GM23248 (cell line): Measurements from ENCODE around the gene UPK3A.

ENCODE experiments used
- EZH2 ChIP-seq: fragments of 200-600 bp; sonication (generic); IDR thresholded peaks from 2 replicates; pipeline ENCODE4 v1.6.1; 2018; ENCODE audit warnings: antibody characterized with exemption, mild to moderate bottlenecking; ENCODE audit not compliant: insufficient read depth, poor library complexity, severe bottlenecking
- EZH2phosphoT487 ChIP-seq: fragments of 200-600 bp; sonication (generic); IDR thresholded peaks from 2 replicates; pipeline ENCODE4 v1.6.1; 2018; ENCODE audit warnings: antibody characterized with exemption, moderate library complexity, mild to moderate bottlenecking, low read depth; ENCODE audit not compliant: insufficient read depth

DNA sequence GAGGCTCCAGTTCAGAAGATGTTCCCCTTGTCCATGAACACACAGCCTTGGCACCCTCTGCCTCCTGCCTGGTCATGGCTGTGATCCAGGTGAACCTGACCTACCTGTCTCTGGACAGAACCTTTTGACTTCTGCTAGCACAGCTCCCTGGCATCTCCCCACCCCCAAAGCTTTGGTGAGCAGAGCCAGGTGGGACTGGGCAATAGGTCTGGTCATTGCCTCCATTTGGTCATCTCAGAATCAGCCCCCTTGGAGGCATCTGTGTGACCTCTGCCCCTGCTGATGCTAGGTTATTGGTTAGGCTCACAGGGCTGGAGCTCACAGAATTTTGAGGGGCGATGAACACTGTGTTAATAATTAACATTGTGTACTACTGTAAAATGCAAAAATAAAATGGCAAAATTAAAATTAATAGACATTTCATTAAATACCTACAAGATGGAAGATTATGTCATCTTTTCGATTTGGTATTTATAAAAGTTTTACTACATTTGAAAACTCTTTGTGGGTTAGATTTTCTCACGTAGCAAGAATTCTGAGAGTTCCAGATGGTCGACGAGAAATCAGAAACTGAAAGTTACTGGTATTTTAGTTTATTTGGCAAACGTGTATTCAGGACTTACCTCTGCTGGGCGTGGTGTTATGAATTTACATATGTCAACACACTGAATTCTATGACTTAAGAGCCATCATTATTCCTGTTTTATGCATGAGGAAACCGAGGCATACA, 35.8 kb upstream of the UPK3A start:
- no peak for TF ChIP-seq EZH2
- TF ChIP-seq EZH2phosphoT487: no peak
